ENCODE measurements around the gene LRRC8B.

Gene LRRC8B

DNA sequence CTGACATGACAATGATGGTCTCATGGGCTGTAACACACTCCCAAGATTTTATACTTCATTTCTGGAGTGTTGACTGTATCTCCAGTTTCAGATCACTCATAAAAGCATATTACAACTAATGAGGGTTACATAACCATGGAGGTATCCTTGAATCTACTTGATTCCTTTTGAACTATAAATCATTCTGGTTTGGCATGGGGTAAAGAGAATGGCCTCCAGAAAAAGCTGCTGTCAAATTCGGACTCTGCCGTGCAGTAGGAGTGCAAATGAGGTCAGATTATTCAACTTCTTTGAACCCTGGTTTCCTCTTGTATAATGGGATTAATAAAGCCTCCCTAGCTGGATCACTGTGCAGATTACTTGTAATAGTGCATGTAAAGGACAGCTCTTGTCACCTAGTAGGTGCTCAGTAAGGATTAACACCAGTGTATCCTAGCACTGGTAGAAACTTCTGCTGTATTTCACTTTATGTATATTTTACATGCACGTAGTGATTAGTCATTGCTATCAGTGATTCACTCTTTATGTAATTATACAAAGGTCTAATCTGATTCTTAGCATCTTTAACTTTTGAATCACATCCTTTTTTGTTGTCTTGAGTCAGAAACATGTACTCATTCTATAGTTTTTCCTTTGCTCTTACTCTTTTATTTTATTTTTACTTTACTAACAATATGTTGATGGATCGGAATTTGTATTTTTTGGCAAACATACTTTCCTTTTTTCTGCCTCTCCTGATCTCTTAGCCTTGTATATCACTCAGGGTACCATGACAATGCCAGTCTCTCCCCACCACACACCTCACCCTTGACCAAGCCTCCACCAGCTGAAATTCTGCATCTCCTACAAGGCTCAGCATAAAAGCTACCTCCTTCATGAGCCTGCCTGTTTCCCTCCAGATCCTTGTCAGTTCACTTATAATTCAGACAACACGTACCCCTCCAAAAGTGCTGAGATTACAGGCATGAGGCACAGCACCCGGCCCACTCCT is 111.5 kb downstream of the LRRC8B start:
- no peak for DNase-seq

DNA sequence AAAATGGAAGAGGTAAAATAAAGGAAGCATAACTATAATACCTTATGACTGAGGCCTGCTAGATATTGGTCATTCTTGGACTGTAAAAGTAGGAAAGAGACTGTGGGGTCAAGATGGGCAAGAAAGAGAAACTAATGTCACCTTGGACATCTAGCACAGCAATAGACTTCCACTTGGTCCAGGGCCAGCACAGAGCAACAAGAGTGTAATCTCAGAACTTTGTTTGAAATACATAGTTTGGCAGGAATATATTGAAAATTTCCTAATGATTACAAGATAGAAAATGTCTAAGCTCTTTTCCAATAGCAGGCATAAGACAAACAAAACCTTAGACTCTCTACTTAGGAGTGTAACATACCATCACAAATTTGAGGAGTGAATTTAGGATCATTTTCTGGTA is 112.9 kb downstream of the LRRC8B start:
- DNase-seq: no peak

DNA sequence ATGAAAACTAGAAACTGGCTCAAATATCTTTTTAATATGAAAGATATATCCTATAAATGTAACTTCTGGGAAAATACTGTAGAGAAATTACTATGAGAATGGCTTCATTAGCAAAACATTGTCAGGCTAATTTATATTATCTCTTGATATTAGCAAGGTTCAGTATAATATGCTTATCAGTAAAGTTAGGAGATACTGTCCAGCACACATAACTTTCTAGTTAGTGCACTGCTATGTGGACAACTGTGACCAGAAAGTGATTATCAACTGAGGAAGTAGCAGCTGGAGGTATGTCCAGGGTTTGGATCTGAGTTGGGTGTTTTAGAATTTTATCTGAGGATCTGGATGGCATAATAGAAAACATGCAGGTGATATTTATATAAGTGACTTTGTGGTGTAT is 115.8 kb downstream of the LRRC8B start:
- no peak for DNase-seq

DNA sequence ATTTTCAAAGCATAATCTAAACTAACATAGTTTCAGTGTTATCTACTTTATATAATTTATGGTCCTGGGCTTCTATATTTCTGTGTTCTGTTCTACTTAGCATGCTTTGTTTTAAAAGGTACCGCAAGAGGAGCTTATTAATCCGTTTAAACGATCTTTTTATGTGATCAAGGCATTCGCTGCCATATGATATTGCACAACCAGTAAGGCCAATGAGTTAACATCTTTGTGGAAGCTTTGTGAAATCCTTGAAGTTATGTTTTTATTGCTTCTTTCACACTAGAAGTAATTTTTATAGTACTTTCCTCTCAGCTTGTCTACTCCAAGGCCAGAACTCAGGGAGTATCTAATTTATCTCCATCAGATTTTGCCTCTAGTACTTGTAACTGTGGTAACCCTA is 117.2 kb downstream of the LRRC8B start:
- DNase-seq: no peak

DNA sequence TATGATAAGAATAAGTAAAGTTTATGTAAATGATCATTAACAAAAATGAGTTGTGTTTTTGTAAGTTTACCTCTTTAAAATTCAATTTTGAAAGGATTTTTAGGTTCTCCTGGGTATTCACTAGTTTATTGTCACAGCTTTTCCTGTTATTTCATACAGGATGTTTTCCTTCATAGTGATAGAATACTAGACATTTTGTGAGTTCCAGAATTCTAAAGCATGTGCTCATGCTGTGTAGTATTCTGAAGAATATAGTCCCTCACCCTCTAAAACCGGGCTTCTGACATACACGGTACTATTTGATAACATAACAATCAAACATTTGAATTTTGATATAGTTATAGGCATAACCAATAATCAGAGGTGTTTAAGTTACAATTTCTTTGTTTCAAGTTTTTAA is 118.9 kb downstream of the LRRC8B start:
- no peak for DNase-seq

- DNase-seq: no peak
These were observed 119.6 kb downstream of the LRRC8B start for GRCh38 chr1:89644119-89644814.

- DNase-seq: no peak
These were observed 121.6 kb downstream of the LRRC8B start for GRCh38 chr1:89646259-89646658.
